NCI-H345 treated with DMSO at 0.1 percent for 48 hours (cell line): Measurements from ENCODE around the gene SCAF8.
"Not testable (repeated sequence)": the region's sequence is repeated elsewhere in the genome, so short reads cannot be mapped to it uniquely, and the experiment has no call there.

ENCODE experiments used
- DNase-seq: peaks from one replicate; lab custom pipeline; 2025; ENCODE audit not compliant: unreplicated experiment; lab: John Stamatoyannopoulos, UW

The SCAF8 gene

DNA sequence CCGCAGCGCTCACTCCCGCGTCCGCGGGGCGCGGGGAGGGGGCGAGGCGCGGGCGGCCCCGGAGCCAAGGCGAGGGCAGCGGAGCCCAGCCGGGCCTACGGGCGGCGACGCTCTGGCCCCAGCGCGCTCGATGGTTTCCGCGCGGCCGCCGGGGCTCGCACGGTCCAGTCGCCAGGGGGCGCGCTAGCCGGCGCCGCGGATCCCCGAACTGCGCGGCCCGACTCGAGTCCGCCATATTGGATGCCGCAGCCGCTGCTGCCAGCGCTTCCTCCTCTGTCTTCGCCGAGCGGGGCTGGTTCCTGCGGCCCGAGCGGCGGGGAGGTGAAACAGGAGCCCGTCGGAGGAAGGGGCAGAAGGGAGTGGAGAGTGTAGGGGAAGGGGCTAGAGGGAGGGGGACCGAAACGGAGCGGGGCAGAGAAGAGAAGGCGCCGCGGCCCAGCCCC is at the start of gene SCAF8:
Gene SCAF8, plus strand, starts transcription at position 234 of the 443 bp plus-strand sequence. CDS start 485 bp downstream, outside the sequence.
- peak; percentile 70 for DNase-seq

GRCh38 chr6:154683756-154684523 is 49.3 kb upstream of the SCAF8 start:
- DNase-seq = no peak

DNA sequence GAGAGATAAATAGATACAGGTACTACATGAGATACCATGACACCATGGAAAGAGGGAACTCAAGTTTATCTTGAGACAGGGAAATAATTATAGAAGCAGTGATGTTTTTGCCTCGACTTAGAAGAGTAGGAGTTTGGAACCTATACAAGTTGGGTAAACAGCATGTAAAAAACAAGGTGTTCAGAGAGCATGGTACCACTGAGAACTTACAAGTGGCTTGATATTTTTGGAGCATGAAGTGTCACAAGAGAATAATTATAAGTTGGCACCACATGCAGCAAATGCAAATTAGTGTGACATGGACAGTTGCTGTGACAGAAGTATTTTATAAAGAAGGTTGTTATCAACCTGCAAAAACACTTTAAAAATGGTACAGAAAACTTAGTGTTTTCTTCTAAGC is 47.1 kb upstream of the SCAF8 start:
- no peak for DNase-seq

DNA sequence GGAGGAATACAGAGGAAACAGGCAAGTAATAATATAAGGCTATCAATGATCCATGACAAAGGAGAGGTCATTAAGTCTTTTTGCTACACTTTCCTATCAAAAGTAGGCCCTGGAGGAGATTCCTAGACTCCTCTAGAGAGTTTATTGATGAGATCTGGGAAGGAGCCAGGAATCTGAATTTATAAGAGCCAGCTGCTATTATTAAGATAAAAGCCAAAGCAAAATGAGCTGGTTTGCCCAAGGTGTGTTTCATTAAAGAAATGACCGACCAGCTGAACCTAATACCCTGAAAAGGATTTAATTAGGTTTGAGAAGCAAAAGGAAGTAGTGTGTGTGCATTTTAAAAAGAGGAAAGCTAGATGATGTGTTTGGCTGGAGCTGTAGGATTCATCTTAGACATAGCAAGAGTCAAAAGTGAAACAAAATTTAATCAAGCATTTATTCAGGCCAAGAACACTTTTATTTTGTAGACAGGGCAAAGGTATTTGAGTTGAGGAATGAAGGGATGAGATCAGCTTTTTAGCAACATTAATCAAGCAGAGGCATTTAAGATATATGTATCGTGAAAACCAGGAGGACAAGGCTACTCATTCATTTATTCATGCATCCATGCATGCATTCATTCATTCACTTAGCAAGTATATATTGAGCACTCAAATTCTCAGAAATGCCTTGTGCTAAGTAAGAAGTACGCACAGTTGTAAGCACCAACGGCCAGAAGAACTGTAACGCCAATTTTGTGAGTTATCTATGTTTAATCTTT is 43.5 kb upstream of the SCAF8 start:
- DNase-seq = no peak

- DNase-seq = no peak
Measured at GRCh38 chr6:154690857-154691256, 42.4 kb upstream of the SCAF8 start.

GRCh38 chr6:154696661-154697060 is 36.6 kb upstream of the SCAF8 start:
- no peak for DNase-seq

DNA sequence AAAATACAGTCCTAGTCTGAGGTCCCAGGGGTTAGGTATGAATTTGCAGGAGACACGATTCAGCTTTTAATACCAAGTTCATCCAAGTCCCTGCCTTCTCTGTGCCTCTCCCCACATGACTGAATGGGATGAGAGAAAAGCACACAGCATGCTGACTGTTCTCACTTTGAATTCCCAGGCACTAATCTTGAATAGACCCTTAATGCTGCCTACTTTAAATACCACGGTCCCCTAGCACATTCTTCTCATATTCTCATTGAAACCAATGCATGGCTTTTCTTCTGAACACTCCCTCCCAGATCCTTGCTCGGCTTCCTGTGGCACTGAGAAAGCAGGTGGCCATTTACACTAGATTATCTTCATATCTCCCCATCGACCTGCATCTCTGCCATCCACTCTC is 30.1 kb upstream of the SCAF8 start:
- no peak for DNase-seq

DNA sequence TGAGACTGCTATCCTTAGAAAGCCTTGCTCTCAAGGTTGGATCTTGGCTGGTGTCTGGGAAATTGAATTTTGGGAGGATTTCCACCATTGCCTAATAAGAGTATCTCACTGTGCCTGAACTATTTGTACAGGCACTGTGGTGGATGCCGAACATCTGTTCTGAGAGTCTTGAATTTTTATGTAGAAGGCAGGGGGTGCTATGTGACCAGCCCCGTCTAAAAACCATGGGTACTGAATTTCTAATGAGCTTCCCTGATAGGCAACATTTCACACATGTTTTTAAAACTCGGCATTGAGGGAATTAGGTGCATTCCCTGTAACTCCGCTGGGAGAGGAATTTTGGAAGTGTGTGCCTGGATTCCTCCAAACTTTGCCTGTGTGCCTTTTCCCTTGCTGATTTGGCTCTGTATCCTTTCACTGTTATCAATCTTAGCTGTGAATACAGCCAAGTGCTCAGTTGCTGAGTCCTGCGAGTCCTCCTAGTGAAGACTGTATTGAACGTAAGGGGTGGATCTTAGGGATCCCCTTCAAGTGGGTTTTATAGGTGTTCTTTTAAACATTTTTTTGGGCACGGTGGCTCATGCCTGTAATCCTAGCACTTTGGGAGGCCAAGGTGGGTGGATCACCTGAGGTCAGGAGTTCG is 27.6 kb upstream of the SCAF8 start:
- DNase-seq = no peak

DNA sequence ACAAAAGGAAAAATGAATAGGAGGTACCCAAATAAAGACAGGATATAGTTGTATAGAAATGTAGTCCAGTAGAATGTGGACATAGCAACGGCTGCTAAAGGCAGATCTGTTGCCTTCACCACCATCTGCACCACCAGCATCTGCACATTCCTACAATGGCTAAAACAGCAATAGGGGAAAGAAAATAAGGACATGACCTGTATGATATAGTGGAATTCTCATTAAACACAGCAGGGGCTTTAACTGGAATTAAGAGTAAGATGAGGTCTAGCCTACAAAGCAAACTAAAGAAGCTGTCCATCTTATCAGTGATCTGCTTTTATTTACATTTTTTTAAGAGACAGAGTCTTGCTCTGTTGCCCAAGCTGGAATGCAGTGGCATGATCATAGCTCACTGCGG is 26.8 kb upstream of the SCAF8 start:
- DNase-seq = no peak

DNA sequence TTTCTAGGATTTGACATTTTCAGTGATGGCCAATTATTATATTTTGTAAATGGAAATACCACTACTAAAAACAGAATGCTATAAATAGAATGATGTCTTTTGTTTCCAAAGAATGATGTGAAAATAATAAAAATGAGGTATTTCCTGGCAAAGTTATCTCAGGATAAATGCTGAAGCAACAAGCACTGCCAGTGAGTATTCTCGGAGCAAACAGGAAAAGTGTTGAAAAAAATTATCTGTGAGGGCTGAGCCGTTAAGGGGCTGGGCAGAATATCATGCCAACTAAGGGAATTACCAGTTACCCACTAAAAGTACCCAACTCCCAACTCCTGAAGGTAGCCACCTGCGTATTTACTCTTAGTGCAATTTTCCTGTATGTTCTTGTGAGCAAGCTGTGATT is 23.6 kb upstream of the SCAF8 start:
- DNase-seq = no peak

GRCh38 chr6:154710689-154711088 is 22.5 kb upstream of the SCAF8 start:
- no peak for DNase-seq

- no peak for DNase-seq
Measured at GRCh38 chr6:154715446-154715845, 17.8 kb upstream of the SCAF8 start.

DNA sequence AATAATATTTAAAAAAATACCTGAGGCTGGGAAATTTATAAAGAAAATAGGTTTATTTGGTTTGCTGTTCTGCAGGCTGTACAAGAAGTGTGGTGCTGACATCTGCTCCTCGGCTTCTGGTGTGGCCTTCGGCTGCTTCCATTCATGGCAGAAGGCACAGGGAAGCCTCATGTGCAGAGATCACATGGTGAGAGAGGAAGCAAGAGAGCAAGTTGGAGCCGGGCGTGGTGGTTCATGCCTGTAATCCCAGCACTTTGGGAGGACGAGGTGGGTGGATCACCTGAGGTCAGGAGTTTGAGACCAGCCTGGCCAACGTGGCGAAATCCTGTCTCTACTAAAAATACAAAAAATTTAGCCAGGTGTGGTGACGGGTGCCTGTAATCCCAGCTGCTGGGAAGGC is 16.9 kb upstream of the SCAF8 start:
- not testable (repeated sequence) for DNase-seq

DNA sequence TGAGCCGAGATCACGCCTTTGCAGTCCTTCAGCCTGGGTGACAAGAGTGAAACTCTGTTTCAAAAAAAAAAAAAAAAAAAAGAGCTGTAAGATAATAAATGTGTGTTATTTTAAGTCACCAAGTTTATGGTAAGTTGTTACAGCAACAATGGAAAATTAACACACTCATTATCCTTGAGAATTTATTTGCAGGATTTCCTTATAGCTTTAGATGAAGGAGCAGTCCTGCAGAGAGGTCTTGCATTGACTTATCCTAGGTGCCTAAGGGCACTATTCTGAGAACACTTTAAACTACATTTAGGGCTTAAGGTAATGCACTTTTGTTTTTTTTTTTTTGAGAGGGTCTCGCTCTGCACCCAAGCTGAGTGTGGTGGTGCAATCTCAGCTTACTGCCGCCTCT is 13.8 kb upstream of the SCAF8 start:
- no peak for DNase-seq

DNA sequence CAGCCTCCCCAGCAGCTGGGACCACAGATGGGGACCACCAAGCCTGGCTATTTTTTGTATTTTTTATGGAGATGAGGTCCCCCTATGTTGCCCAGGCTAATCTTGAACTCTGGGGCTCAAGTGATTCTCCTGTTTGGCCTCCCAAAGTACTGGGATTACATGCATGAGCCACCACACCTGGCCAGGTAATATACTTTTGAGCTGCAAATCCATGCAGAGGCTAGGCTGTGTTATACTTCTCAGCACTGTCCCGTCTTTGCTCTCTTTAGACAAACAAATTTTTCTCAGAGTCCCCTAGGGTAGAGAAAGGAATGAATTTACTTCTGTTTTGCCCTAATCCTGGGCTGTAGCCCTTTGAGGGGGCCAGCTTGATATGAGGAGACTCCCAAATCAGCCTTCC is 13.4 kb upstream of the SCAF8 start:
- DNase-seq = no peak

GRCh38 chr6:154721460-154721859 is 11.8 kb upstream of the SCAF8 start:
- no peak for DNase-seq

- DNase-seq = no peak
Measured at GRCh38 chr6:154726887-154727286, 6.3 kb upstream of the SCAF8 start.

DNA sequence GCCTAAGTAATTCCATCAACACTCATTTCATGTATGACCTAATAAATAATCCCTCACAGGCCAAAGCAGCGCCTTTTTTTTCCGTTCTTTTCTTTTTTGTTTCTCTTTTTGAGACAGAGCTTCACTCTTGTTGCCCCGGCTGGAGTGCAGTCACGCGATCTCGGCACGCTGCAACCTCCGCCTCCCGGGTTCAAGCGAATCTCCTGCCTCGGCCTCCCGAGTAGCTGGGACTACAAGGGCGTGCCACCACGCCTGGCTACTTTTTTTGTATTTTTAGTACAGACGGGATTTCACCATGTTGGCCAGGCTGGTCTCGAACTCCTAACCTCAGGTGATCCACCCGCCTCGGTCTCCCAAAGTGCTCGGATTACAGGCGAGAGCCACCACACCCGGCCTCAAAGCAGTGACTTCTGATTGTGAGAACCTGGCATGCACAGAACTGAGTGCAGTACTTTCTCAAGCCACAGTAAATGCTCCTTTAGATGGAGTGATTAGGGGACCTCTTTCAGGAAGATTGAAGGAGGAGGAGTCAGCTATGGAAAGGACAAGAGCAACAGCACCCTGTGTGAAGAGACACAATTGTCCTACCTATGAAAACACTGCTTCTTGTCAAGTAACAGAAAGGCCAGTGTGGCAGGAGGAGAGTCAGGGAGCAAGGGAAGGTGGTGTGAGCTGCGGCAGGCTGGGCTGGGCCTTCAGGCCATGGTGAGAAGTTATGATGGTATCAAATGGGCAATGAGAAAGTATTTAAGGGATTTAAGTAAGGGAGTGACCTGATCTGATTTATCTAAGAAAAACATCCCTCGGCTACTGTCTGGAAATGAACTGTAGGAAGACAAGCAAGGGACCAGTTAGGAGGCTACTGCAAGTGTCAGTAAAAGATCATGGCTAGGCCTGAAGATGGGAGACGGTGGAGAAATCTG is 1.7 kb upstream of the SCAF8 start:
- DNase-seq = no peak

- peak; percentile 70 for DNase-seq
Measured at GRCh38 chr6:154732538-154733182, 556 bp upstream of the SCAF8 start.

DNA sequence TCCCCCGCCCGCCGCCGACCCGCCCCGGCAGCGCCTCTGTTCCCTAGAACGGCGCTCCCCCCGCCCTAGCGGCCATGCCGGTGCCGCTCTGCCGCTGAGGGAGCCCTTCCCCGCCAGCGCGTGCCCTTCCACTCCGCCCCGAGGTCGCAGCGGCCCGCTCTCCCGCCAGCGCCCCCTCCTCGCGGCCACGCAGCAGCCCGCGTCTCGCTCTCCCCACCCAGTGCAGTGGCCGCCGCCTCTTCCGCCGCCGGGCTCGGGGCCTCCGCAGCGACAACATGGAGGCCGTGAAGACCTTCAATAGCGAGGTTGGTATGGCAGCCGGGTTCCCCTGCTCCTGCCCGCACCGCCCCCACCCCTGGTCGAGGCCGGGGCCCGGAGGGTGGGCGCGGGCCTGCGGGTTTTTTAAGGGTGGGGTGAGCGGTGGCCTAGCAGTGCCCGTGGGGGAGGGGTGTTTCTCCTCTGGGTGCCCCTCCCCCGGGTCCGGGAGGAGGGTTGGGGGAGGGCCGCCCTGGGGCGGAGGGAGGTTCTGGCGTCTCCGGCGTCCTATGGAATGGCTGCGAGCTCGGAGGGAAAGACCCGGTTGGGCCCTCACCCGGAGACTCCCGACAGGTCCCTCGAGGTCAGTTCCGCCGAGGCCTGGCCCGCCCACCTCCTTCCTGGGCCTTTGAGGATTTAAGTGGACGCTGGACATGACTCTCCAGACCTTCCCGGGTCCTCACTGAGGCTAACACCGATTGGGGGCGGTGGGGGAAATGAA is 588 bp downstream of the SCAF8 start:
- DNase-seq = peak; percentile 92
